ENCODE data around the gene EXPH5.

The EXPH5 gene

GRCh38 chr11:108632041-108632704 is 38.6 kb upstream of the EXPH5 start:
- H3K27ac ChIP-seq = no peak overlapping the region
- H3K4me3 ChIP-seq (ENCODE audit: low read depth in 1 of 2, low read length in 1 of 2) = no peak overlapping the region
- H3K27me3 ChIP-seq = peaks cover 22% of the 10 kb centered on the region
- TF ChIP-seq CTCF (IDR thresholded peaks at IDR 0.05) = no peak
- H3K9me3 ChIP-seq = peaks cover 4% of the 10 kb centered on the region
- no peaks in the 10 kb centered on the region for H3K4me1 ChIP-seq (ENCODE audit: control insufficient read depth in 1 of 2, insufficient read depth in 1 of 2, low read depth in 1 of 2, low read length in 1 of 2)
- H3K36me3 ChIP-seq = no peaks in the 10 kb centered on the region

- no peak for TF ChIP-seq CTCF (IDR thresholded peaks at IDR 0.05)
- Histone ChIP-seq H3K9me3 (peaks cover 4% of the 10 kb centered on the region), H3K27me3 (no peaks in the 10 kb centered on the region), H3K4me3 (ENCODE audit: low read depth in 1 of 2, low read length in 1 of 2) (no peak overlapping the region), H3K27ac (no peak overlapping the region), H3K36me3 (no peaks in the 10 kb centered on the region), H3K4me1 (ENCODE audit: control insufficient read depth in 1 of 2, insufficient read depth in 1 of 2, low read depth in 1 of 2, low read length in 1 of 2) (no peaks in the 10 kb centered on the region)
Observed at GRCh38 chr11:108629274-108629673, 35.7 kb upstream of the EXPH5 start.

GRCh38 chr11:108628812-108629211 is 35.2 kb upstream of the EXPH5 start:
- Histone ChIP-seq H3K9me3 (peaks cover 4% of the 10 kb centered on the region), H3K27ac (no peak overlapping the region), H3K27me3 (no peaks in the 10 kb centered on the region), H3K4me1 (ENCODE audit: control insufficient read depth in 1 of 2, insufficient read depth in 1 of 2, low read depth in 1 of 2, low read length in 1 of 2) (no peaks in the 10 kb centered on the region), H3K4me3 (ENCODE audit: low read depth in 1 of 2, low read length in 1 of 2) (no peak overlapping the region), H3K36me3 (no peaks in the 10 kb centered on the region)
- TF ChIP-seq CTCF (IDR thresholded peaks at IDR 0.05) = no peak

- no peak overlapping the region for H3K27ac ChIP-seq
- no peak for TF ChIP-seq CTCF (IDR thresholded peaks at IDR 0.05)
- no peaks in the 10 kb centered on the region for H3K4me1 ChIP-seq (ENCODE audit: control insufficient read depth in 1 of 2, insufficient read depth in 1 of 2, low read depth in 1 of 2, low read length in 1 of 2)
- H3K27me3 ChIP-seq = no peaks in the 10 kb centered on the region
- H3K36me3 ChIP-seq = no peaks in the 10 kb centered on the region
- peaks cover 4% of the 10 kb centered on the region for H3K9me3 ChIP-seq
- no peak overlapping the region for H3K4me3 ChIP-seq (ENCODE audit: low read depth in 1 of 2, low read length in 1 of 2)
Observed at GRCh38 chr11:108628326-108628725, 34.8 kb upstream of the EXPH5 start.

- Histone ChIP-seq H3K27ac (no peak overlapping the region), H3K4me3 (ENCODE audit: low read depth in 1 of 2, low read length in 1 of 2) (no peak overlapping the region), H3K27me3 (no peaks in the 10 kb centered on the region), H3K4me1 (ENCODE audit: control insufficient read depth in 1 of 2, insufficient read depth in 1 of 2, low read depth in 1 of 2, low read length in 1 of 2) (no peaks in the 10 kb centered on the region), H3K36me3 (no peaks in the 10 kb centered on the region), H3K9me3 (peaks cover 4% of the 10 kb centered on the region)
- no peak for TF ChIP-seq CTCF (IDR thresholded peaks at IDR 0.05)
Observed at GRCh38 chr11:108624196-108624925, 30.8 kb upstream of the EXPH5 start.
